ENCODE results near the gene DAP3.

DNA sequence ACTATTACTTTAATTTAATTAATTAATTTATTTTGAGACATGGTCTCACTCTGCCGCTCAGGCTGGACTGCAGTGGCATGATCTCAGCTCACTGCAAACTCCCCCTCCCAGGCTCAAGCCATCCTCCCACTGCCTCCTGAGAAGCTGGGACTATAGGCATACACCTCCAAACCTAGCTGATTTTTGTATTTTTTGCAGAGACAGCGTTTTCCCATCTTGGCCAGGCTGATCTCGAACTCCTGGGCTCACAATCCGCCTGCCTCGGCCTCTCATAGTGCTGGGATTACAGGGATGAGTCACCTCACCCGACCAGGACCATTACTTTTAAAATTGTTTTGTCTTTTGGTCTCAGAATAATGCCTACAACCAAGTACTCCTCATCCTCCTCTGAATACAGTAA lies 15.9 kb upstream of the DAP3 start:
- TF ChIP-seq, protein P1, sequence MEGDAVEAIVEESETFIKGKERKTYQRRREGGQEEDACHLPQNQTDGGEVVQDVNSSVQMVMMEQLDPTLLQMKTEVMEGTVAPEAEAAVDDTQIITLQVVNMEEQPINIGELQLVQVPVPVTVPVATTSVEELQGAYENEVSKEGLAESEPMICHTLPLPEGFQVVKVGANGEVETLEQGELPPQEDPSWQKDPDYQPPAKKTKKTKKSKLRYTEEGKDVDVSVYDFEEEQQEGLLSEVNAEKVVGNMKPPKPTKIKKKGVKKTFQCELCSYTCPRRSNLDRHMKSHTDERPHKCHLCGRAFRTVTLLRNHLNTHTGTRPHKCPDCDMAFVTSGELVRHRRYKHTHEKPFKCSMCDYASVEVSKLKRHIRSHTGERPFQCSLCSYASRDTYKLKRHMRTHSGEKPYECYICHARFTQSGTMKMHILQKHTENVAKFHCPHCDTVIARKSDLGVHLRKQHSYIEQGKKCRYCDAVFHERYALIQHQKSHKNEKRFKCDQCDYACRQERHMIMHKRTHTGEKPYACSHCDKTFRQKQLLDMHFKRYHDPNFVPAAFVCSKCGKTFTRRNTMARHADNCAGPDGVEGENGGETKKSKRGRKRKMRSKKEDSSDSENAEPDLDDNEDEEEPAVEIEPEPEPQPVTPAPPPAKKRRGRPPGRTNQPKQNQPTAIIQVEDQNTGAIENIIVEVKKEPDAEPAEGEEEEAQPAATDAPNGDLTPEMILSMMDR (IDR thresholded peaks at IDR 0.05) = no peak
- no peak for TF ChIP-seq POLR2AphosphoS5 (IDR thresholded peaks at IDR 0.05)
- TF ChIP-seq POLR2A (IDR thresholded peaks at IDR 0.05) = no peak
- no peak for TF ChIP-seq EP300 (IDR thresholded peaks at IDR 0.05)

All from stomach (tissue), 4 donors.